Skeletal muscle satellite cell (primary cell): Measurements from ENCODE around the gene TRIP12.
"Not testable (repeated sequence)": the region's sequence is repeated elsewhere in the genome, so short reads cannot be mapped to it uniquely, and the experiment has no call there.

ENCODE experiments used
- H3K27me3 ChIP-seq: 2 replicates; pipeline ENCODE4 v1.7.0; 2013; ENCODE audit warnings: low read length; ENCODE audit not compliant: control insufficient read depth, insufficient read depth
- H3K36me3 ChIP-seq: 2 replicates; pipeline ENCODE4 v1.7.0; 2013; ENCODE audit warnings: mild to moderate bottlenecking, control low read depth, low read length; ENCODE audit not compliant: insufficient read depth
- H3K4me1 ChIP-seq: 2 replicates; pipeline ENCODE4 v1.7.0; 2013; ENCODE audit warnings: low read length; ENCODE audit not compliant: control insufficient read depth, insufficient read depth
- H3K4me2 ChIP-seq: 2 replicates; pipeline ENCODE4 v1.7.0; 2013; ENCODE audit warnings: mild to moderate bottlenecking, low read length
- H3K4me3 ChIP-seq: 2 replicates; pipeline ENCODE4 v1.7.0; 2013; ENCODE audit warnings: low read length
- H3K9ac ChIP-seq: 2 replicates; pipeline ENCODE4 v1.7.0; 2013; ENCODE audit warnings: mild to moderate bottlenecking, low read depth, low read length, moderate library complexity
- H3K9me3 ChIP-seq: replicated peaks from 2 replicates; pipeline ENCODE4 v1.7.0; 2013; ENCODE audit warnings: mild to moderate bottlenecking, control low read depth, low read length

TRIP12 gene

DNA sequence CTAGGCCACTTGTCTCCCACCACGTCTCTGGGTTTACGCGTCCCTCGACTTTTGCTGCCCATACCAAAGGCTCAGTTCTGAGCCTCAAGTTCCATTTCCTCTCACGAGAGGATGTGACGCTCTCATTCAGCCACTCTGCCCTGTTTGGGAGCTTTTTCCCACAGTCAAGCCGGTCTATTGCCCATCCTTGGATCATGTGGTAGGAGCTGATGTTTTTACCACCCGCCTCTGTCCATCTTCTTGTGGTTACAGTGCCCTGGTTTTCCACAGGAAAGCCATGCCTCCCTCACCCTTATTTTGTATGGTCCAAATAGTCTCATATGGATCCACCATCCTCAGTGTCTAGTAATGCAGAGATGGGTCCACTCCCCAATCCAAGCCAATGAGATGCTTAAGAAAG, 20.9 kb upstream of the TRIP12 start:
- Histone ChIP-seq H3K27me3 (no peaks in the 10 kb centered on the region), H3K9me3 (no peaks in the 10 kb centered on the region), H3K9ac (no peak overlapping the region), H3K36me3 (no peaks in the 10 kb centered on the region), H3K4me3 (no peak overlapping the region), H3K4me1 (no peaks in the 10 kb centered on the region), H3K4me2 (no peak overlapping the region)

DNA sequence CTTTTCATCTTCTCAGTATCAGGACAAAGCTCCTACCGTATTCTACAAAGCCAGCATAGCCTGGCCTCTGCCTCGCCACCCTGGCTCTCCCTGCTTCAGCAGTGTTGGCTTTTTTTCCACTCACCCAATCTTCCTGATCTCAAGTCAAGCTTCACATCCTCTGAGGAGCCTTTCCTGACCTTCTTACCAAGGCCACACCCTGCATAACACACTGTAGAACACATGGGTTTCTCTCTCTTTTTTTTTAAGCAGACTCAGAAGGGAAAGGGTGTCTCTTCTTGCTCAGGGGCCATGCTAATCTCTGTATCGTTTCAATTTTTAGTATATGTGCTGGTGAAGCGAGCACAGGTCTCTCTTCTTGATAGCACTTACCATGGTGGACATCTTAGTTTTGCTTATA, 15.7 kb upstream of the TRIP12 start:
- no peak overlapping the region for H3K4me2 ChIP-seq
- H3K9ac ChIP-seq, result no peak overlapping the region
- H3K36me3 ChIP-seq, result no peaks in the 10 kb centered on the region
- no peaks in the 10 kb centered on the region for H3K4me1 ChIP-seq
- no peaks in the 10 kb centered on the region for H3K9me3 ChIP-seq
- H3K27me3 ChIP-seq, result no peaks in the 10 kb centered on the region
- H3K4me3 ChIP-seq, result no peak overlapping the region

DNA sequence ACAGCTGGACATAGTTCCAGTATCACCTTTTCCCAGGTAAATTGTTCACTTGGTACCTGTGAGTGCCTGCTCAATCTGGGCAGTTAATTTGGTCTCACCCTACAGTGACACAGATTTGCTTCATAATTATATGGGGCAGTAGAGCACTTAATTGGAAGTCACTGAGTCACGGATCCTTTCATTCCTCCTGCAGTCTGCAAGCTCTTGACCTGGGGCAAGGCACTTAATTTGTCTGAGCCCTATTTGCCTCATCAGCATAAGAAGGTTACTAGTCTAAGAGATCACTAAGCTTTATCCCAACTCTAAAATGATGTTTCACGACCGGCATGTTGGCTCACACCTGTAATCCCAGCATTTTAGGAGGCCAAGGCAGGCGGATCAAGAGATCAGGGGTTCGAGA, 9.4 kb upstream of the TRIP12 start:
- Histone ChIP-seq H3K4me3 (no peak overlapping the region), H3K36me3 (no peaks in the 10 kb centered on the region), H3K4me1 (peaks cover 20% of the 10 kb centered on the region), H3K9ac (no peak overlapping the region), H3K9me3 (no peaks in the 10 kb centered on the region), H3K4me2 (no peak overlapping the region), H3K27me3 (no peaks in the 10 kb centered on the region)

GRCh38 chr2:229930656-229931055, 8.8 kb upstream of the TRIP12 start:
- Histone ChIP-seq H3K27me3 (no peaks in the 10 kb centered on the region), H3K4me3 (no peak overlapping the region), H3K4me2 (no peak overlapping the region), H3K36me3 (no peaks in the 10 kb centered on the region), H3K4me1 (peaks cover 20% of the 10 kb centered on the region), H3K9me3 (no peaks in the 10 kb centered on the region), H3K9ac (no peak overlapping the region)

GRCh38 chr2:229927817-229928321, 6.1 kb upstream of the TRIP12 start:
- Histone ChIP-seq H3K36me3 (no peaks in the 10 kb centered on the region), H3K4me1 (peaks cover 20% of the 10 kb centered on the region), H3K27me3 (no peaks in the 10 kb centered on the region)

GRCh38 chr2:229925201-229925600, 3.4 kb upstream of the TRIP12 start:
- H3K4me2 ChIP-seq, result no peak overlapping the region
- H3K4me1 ChIP-seq, result peaks cover 20% of the 10 kb centered on the region
- H3K9ac ChIP-seq, result no peak overlapping the region
- no peaks in the 10 kb centered on the region for H3K36me3 ChIP-seq
- no peak overlapping the region for H3K4me3 ChIP-seq
- no peaks in the 10 kb centered on the region for H3K9me3 ChIP-seq
- H3K27me3 ChIP-seq, result no peaks in the 10 kb centered on the region

More at GRCh38 chr2:229927817-229928321, 6.1 kb upstream of the TRIP12 start:
- Histone ChIP-seq H3K9me3 (no peaks in the 10 kb centered on the region), H3K9ac (no peak overlapping the region), H3K4me3 (no peak overlapping the region), H3K4me2 (peak overlapping the region; percentile 64)

DNA sequence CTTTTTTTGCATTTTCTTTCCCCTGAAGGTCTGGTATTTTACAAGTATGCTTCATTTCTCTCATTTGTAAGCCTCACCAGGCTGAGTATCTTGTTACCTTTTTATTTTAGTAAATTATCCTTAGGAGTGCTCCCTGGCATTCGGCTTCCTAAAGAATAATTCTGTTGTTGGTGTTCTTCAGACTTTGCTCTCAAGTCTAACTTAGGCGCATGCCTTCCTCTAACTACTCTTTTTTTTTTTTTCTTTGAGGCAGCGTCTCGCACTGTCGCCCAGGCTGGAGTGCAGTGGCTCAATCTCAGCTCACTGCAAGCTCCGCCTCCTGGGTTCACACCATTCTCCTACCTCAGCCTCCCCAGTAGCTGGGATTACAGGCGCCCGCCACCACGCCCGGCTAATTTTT, 2.7 kb upstream of the TRIP12 start:
- H3K4me3 ChIP-seq, H3K4me2 ChIP-seq, H3K27me3 ChIP-seq, H3K9me3 ChIP-seq, H3K36me3 ChIP-seq, H3K9ac ChIP-seq: not testable (repeated sequence)
- peaks cover 27% of the 10 kb centered on the region for H3K4me1 ChIP-seq

DNA sequence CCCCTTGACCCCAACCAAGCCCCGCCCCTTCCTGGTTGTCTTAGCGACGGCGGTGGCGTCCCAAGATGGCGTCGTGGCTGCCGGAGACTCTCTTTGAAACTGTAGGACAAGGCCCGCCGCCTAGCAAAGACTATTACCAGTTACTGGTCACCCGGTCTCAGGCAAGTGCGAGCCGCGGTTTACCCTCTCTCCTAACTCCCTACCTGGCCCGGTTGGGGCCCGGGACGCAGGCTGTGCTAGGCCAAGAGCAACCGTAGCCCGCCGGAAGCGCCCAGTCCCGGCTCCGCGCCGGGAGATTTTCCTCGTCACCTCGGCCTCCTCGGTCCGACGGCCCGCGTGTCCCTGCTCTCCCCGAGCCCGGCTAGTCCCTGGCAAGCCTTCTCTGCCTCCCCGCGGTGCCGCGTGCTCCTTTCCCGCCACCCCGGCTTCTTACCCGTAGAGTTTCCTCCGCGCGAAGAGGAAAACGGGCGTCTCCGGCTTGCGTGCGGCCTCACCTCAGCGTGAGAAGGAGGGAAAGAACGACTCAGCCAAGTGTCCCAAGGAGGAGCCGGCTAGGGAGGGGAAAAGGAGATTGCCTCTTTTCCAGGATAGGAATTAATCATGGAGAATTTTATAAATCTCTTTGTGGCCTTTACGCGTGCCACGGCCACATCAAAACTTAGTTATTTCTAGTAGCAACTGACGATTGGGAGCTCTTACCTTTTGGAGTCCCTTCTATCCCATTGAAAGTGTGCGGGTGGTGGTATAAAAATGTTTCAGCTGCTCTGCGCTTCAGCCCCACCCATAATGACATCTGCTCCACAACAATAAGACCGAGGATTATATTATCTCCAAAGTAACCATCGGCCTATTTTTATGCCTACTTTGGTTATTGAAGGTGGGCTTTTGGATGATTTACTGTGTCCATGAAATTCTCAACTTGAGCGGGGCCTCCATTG, 909 bp upstream of the TRIP12 start, which contains the start of gene FBXO36:
Gene FBXO36 (plus strand): TSS at position 55 of the 938 bp plus-strand sequence. CDS start 11 bp downstream, at position 66.
- Histone ChIP-seq H3K9ac (peak within 1 kb of the TSS; percentile 99), H3K4me3 (peak within 1 kb of the TSS; percentile 97), H3K4me2 (peak within 1 kb of the TSS; percentile 90), H3K36me3 (peaks cover 6% of the 10 kb centered on the region), H3K27me3 (no peaks in the 10 kb centered on the region), H3K4me1 (peaks cover 16% of the 10 kb centered on the region), H3K9me3 (no peaks in the 10 kb centered on the region)

GRCh38 chr2:229921101-229921891, 513 bp downstream of the TRIP12 start:
- H3K9ac ChIP-seq, result peak overlapping the region; percentile 99

DNA sequence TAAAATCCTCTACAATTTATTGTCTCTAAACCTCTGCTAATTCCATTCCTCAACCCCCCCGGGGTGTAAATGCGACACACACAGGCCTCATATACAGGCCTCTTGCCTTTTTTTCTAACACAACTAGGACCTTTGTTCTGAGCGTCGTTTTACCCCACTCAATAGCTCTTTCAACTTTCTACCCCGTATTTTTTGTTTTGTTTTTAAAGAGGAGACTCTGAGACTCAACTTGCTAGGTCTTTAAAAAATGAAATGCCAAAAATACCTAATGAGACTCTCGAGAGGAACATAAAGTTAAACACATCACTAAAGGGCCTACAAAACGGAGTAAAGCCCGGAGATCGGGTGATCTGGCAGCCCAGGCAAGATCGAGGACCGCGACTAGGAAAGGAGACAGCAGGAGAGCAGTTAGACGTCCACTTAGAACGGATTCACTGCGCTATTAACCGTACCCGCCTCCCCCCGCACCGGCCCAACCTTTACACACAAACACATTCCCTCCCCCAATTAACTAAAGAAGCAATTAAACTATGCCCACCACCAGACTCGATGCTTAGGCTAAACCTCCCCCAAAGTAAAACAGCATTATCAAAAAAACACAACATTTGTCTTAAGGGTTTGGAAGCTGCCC, 1.7 kb downstream of the TRIP12 start:
- H3K4me1 ChIP-seq, result peaks cover 10% of the 10 kb centered on the region
- H3K9ac ChIP-seq, result peak overlapping the region; percentile 99
- H3K4me2 ChIP-seq, result peak overlapping the region; percentile 90
- H3K4me3 ChIP-seq, result peak overlapping the region; percentile 97
- peaks cover 24% of the 10 kb centered on the region for H3K36me3 ChIP-seq
- H3K9me3 ChIP-seq, result no peaks in the 10 kb centered on the region
- no peaks in the 10 kb centered on the region for H3K27me3 ChIP-seq

More at GRCh38 chr2:229921101-229921891, 513 bp downstream of the TRIP12 start:
- peaks cover 17% of the 10 kb centered on the region for H3K36me3 ChIP-seq
- H3K27me3 ChIP-seq, result no peaks in the 10 kb centered on the region
- H3K9me3 ChIP-seq, result no peaks in the 10 kb centered on the region
- peak overlapping the region; percentile 90 for H3K4me2 ChIP-seq
- H3K4me1 ChIP-seq, result peaks cover 10% of the 10 kb centered on the region
- H3K4me3 ChIP-seq, result peak overlapping the region; percentile 97

- peaks cover 30% of the 10 kb centered on the region for H3K36me3 ChIP-seq
- H3K4me2 ChIP-seq, result no peak overlapping the region
- H3K4me1 ChIP-seq, result peaks cover 10% of the 10 kb centered on the region
- H3K4me3 ChIP-seq, result no peak overlapping the region
- no peaks in the 10 kb centered on the region for H3K9me3 ChIP-seq
- no peaks in the 10 kb centered on the region for H3K27me3 ChIP-seq
- no peak overlapping the region for H3K9ac ChIP-seq
Observed at GRCh38 chr2:229917793-229918192, 4.0 kb downstream of the TRIP12 start.
